ENCODE data around the gene NOTUM.
"Not testable (repeated sequence)": the region's sequence is repeated elsewhere in the genome, so short reads cannot be mapped to it uniquely, and the experiment has no call there.

Gene NOTUM

GRCh38 chr17:81922566-81923301 is 38.3 kb downstream of the NOTUM start:
- DNase-seq = no peak

GRCh38 chr17:81921996-81922565 is 38.9 kb downstream of the NOTUM start:
- DNase-seq = no peak

GRCh38 chr17:81921537-81921862 is 39.5 kb downstream of the NOTUM start:
- DNase-seq = no peak

GRCh38 chr17:81920612-81921536 is 40.1 kb downstream of the NOTUM start:
- DNase-seq = no peak

GRCh38 chr17:81918832-81919545 is 42.0 kb downstream of the NOTUM start:
- DNase-seq = no peak

GRCh38 chr17:81918333-81918669 is 42.7 kb downstream of the NOTUM start:
- not testable (repeated sequence) for DNase-seq

GRCh38 chr17:81917565-81918332 is 43.2 kb downstream of the NOTUM start, which contains the start of gene SIRT7:
TSS of gene SIRT7 (minus strand) at chr17:81918176. CDS start at chr17:81918131, 45 bp downstream.
- DNase-seq = peak; percentile 97

GRCh38 chr17:81916234-81917001 is 44.6 kb downstream of the NOTUM start:
- DNase-seq = no peak

GRCh38 chr17:81915331-81915730 is 45.7 kb downstream of the NOTUM start:
- no peak for DNase-seq

- DNase-seq = no peak
Measured at GRCh38 chr17:81914103-81914850, 46.7 kb downstream of the NOTUM start.

- no peak for DNase-seq
Measured at GRCh38 chr17:81913394-81914102, 47.4 kb downstream of the NOTUM start.

GRCh38 chr17:81912441-81913309 is 48.3 kb downstream of the NOTUM start:
- DNase-seq = no peak

GRCh38 chr17:81911969-81912368 is 49.0 kb downstream of the NOTUM start:
- DNase-seq = no peak

- peak; percentile 97 for DNase-seq
Measured at GRCh38 chr17:81911277-81911961, 49.6 kb downstream of the NOTUM start, which contains the start of gene PCYT2. TSS of gene PCYT2 (minus strand) at chr17:81911399. CDS start at chr17:81911355, 44 bp downstream.

- no peak for DNase-seq
Measured at GRCh38 chr17:81910840-81911276, 50.1 kb downstream of the NOTUM start.

- no peak for DNase-seq
Measured at GRCh38 chr17:81909966-81910839, 50.8 kb downstream of the NOTUM start.

GRCh38 chr17:81909231-81909630 is 51.8 kb downstream of the NOTUM start:
- no peak for DNase-seq

Measured in 8988T (cell line).